ENCODE results near the gene GTF3C4. TPM values are rescaled to one million over a fixed set of nuclear protein-coding genes. Genes with fewer than 3 reads are reported as not detected.

GTF3C4 gene
- total and polyA plus RNA-seq, 3 donors from 2014 or later, result 17.2 to 19.4 (median 18.4) TPM

GRCh38 chr9:132698989-132699388, 28.7 kb downstream of the GTF3C4 start:
- TF ChIP-seq CTCF (IDR thresholded peaks at IDR 0.05) (no peak), POLR2A (IDR thresholded peaks at IDR 0.05) (no peak)
- intact Hi-C loops (cut with DNase I; ENCODE audit: low total_unique reads), result no loop called here
- no peaks in the 10 kb centered on the region for H3K27me3 ChIP-seq
- 37 to 51% methylated on average over 4 of the region's 4 CpGs for WGBS, 2 donors
- H3K36me3 ChIP-seq (ENCODE audit: low read depth, missing control alignments), result no peaks in the 10 kb centered on the region
- no peaks in the 10 kb centered on the region for H3K4me1 ChIP-seq
- no peak overlapping the region for H3K27ac ChIP-seq
- no peak overlapping the region for H3K4me3 ChIP-seq
- H3K9me3 ChIP-seq, result no peaks in the 10 kb centered on the region
- no peak for DNase-seq

GRCh38 chr9:132699956-132700355, 29.7 kb downstream of the GTF3C4 start:
- 19 to 21% methylated on average over 1 of the region's 1 CpG for WGBS, 2 donors
- Histone ChIP-seq H3K4me1 (no peaks in the 10 kb centered on the region), H3K27me3 (no peaks in the 10 kb centered on the region), H3K36me3 (ENCODE audit: low read depth, missing control alignments) (no peaks in the 10 kb centered on the region), H3K4me3 (no peak overlapping the region), H3K9me3 (no peaks in the 10 kb centered on the region), H3K27ac (no peak overlapping the region)
- intact Hi-C loops (cut with DNase I; ENCODE audit: low total_unique reads), result no loop called here
- TF ChIP-seq POLR2A (IDR thresholded peaks at IDR 0.05) (no peak), CTCF (IDR thresholded peaks at IDR 0.05) (no peak)
- no peak for DNase-seq

GRCh38 chr9:132702254-132702653, 32.0 kb downstream of the GTF3C4 start:
- 0 to 37% methylated on average over 1 of the region's 1 CpG for WGBS, 2 donors
- no peaks in the 10 kb centered on the region for H3K27me3 ChIP-seq
- H3K4me1 ChIP-seq, result no peaks in the 10 kb centered on the region
- H3K9me3 ChIP-seq, result no peaks in the 10 kb centered on the region
- DNase-seq, result no peak
- intact Hi-C loops (cut with DNase I; ENCODE audit: low total_unique reads), result no loop called here
- H3K27ac ChIP-seq, result no peak overlapping the region
- TF ChIP-seq POLR2A (IDR thresholded peaks at IDR 0.05) (no peak), CTCF (IDR thresholded peaks at IDR 0.05) (no peak)
- no peak overlapping the region for H3K4me3 ChIP-seq
- H3K36me3 ChIP-seq (ENCODE audit: low read depth, missing control alignments), result no peaks in the 10 kb centered on the region

GRCh38 chr9:132703336-132703735, 33.1 kb downstream of the GTF3C4 start:
- 51 to 62% methylated on average over 2 of the region's 2 CpGs for WGBS, 2 donors

More at GRCh38 chr9:132703336-132703735, 33.1 kb downstream of the GTF3C4 start:
- no peak overlapping the region for H3K27ac ChIP-seq
- intact Hi-C loops (cut with DNase I; ENCODE audit: low total_unique reads), result no loop called here
- TF ChIP-seq CTCF (IDR thresholded peaks at IDR 0.05) (no peak), POLR2A (IDR thresholded peaks at IDR 0.05) (no peak)
- H3K4me3 ChIP-seq, result no peak overlapping the region
- H3K36me3 ChIP-seq (ENCODE audit: low read depth, missing control alignments), result no peaks in the 10 kb centered on the region
- no peaks in the 10 kb centered on the region for H3K27me3 ChIP-seq
- no peak for DNase-seq
- no peaks in the 10 kb centered on the region for H3K9me3 ChIP-seq
- no peaks in the 10 kb centered on the region for H3K4me1 ChIP-seq

All from testis (tissue), 3 donors.